DOHH2 (cell line): ENCODE results near the gene PCDH9.

ENCODE experiments used
- H3F3A ChIP-seq: fragments of 200-600 bp; sonication (generic), shearing (Covaris generic); 2 replicates; pipeline ENCODE4 v1.6.0; 2016; ENCODE audit warnings: antibody characterized with exemption, mild to moderate bottlenecking; ENCODE audit not compliant: control insufficient read depth, insufficient read depth
- H3K27ac ChIP-seq: fragments of 200-600 bp; sonication (generic); 2 replicates; pipeline ENCODE4 v1.5.1; 2014; ENCODE audit warnings: low read depth, mild to moderate bottlenecking, low read length, moderate library complexity
- H3K27me3 ChIP-seq: fragments of 200-600 bp; sonication (generic); 2 replicates; pipeline ENCODE4 v1.6.1; 2014; ENCODE audit warnings: mild to moderate bottlenecking, low read length, mixed read lengths; ENCODE audit not compliant: control insufficient read depth
- H3K36me3 ChIP-seq: fragments of 200-600 bp; sonication (generic); 2 replicates; pipeline ENCODE4 v1.6.1; 2014; ENCODE audit warnings: mild to moderate bottlenecking, low read length, moderate library complexity, mixed read lengths; ENCODE audit not compliant: control insufficient read depth
- H3K4me1 ChIP-seq: fragments of 200-600 bp; sonication (generic); 2 replicates; pipeline ENCODE4 v1.6.1; 2014; ENCODE audit warnings: mild to moderate bottlenecking, low read length, mixed read lengths; ENCODE audit not compliant: control insufficient read depth
- H3K4me2 ChIP-seq: fragments of 200-600 bp; sonication (generic); 2 replicates; pipeline ENCODE4 v1.6.0; 2014; ENCODE audit warnings: mild to moderate bottlenecking, low read length, moderate library complexity
- H3K4me3 ChIP-seq: fragments of 200-600 bp; sonication (generic); 2 replicates; pipeline ENCODE4 v1.5.1; 2014; ENCODE audit warnings: mild to moderate bottlenecking, low read length, mixed read lengths
- H3K79me2 ChIP-seq: fragments of 200-600 bp; sonication (generic); 2 replicates; pipeline ENCODE4 v1.6.1; 2014; ENCODE audit warnings: mild to moderate bottlenecking, low read length, mixed read lengths; ENCODE audit not compliant: control insufficient read depth
- H3K9me2 ChIP-seq: fragments of 200-600 bp; sonication (generic); replicated peaks from 2 replicates; pipeline ENCODE4 v1.6.1; 2014; ENCODE audit warnings: mild to moderate bottlenecking, low read length, mixed read lengths; ENCODE audit not compliant: control insufficient read depth
- H3K9me3 ChIP-seq: fragments of 200-600 bp; sonication (generic); 2 replicates; pipeline ENCODE4 v1.6.1; 2014; ENCODE audit warnings: antibody characterized with exemption, low read length, mixed read lengths; ENCODE audit not compliant: control insufficient read depth, insufficient read depth
- H4K20me1 ChIP-seq: fragments of 200-600 bp; sonication (generic); 2 replicates; pipeline ENCODE4 v1.6.0; 2014; ENCODE audit warnings: low read depth, mild to moderate bottlenecking, antibody characterized with exemption, low read length, moderate library complexity; ENCODE audit not compliant: control insufficient read depth, insufficient read depth
- EZH2phosphoT487 ChIP-seq: fragments of 200-600 bp; sonication (generic); IDR thresholded peaks from 2 replicates; pipeline ENCODE4 v1.6.1; 2017; ENCODE audit warnings: borderline replicate concordance, mild to moderate bottlenecking, antibody characterized with exemption, low read length, moderate library complexity, mixed read lengths
- TF ChIP-seq, protein P1 (sequence below): fragments of 200-600 bp; sonication (generic); IDR thresholded peaks from one replicate; pipeline ENCODE4 v1.5.1; 2014; ENCODE audit warnings: antibody characterized with exemption, mild to moderate bottlenecking, low read depth, low read length; ENCODE audit not compliant: poor library complexity, severe bottlenecking

PCDH9 gene

DNA sequence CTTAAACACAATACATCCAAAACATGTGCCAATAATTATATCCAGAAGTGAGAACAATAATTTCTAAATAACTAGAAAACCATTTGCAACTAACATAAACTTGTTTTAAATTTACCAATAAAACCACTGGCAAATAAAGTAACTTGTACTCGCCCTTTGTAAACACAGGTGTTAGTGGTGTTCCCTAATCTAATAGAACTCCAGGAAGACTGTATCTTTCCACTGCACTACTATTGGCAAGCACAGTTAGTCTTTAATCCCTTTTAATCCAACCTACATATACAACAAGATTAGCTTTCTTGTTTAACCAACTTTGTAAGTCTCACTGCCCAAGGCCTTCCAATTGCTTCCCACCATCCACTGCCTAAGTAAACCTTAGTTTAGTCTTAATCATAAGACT is 79.5 kb downstream of the PCDH9 start:
- TF ChIP-seq EZH2phosphoT487, result no peak
- TF ChIP-seq, protein P1, sequence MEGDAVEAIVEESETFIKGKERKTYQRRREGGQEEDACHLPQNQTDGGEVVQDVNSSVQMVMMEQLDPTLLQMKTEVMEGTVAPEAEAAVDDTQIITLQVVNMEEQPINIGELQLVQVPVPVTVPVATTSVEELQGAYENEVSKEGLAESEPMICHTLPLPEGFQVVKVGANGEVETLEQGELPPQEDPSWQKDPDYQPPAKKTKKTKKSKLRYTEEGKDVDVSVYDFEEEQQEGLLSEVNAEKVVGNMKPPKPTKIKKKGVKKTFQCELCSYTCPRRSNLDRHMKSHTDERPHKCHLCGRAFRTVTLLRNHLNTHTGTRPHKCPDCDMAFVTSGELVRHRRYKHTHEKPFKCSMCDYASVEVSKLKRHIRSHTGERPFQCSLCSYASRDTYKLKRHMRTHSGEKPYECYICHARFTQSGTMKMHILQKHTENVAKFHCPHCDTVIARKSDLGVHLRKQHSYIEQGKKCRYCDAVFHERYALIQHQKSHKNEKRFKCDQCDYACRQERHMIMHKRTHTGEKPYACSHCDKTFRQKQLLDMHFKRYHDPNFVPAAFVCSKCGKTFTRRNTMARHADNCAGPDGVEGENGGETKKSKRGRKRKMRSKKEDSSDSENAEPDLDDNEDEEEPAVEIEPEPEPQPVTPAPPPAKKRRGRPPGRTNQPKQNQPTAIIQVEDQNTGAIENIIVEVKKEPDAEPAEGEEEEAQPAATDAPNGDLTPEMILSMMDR, result no peak
- H3K27ac ChIP-seq, result no peak overlapping the region
- H3K27me3 ChIP-seq, result no peaks in the 10 kb centered on the region
- no peaks in the 10 kb centered on the region for H3K79me2 ChIP-seq
- peaks cover 15% of the 10 kb centered on the region for H3K4me1 ChIP-seq
- H3K4me3 ChIP-seq, result no peak overlapping the region
- no peaks in the 10 kb centered on the region for H3K9me3 ChIP-seq
- no peaks in the 10 kb centered on the region for H4K20me1 ChIP-seq
- no peaks in the 10 kb centered on the region; the same call in 1 of the 2 replicates for H3K9me2 ChIP-seq
- no peaks in the 10 kb centered on the region for H3F3A ChIP-seq
- H3K4me2 ChIP-seq, result no peak overlapping the region
- no peaks in the 10 kb centered on the region for H3K36me3 ChIP-seq

DNA sequence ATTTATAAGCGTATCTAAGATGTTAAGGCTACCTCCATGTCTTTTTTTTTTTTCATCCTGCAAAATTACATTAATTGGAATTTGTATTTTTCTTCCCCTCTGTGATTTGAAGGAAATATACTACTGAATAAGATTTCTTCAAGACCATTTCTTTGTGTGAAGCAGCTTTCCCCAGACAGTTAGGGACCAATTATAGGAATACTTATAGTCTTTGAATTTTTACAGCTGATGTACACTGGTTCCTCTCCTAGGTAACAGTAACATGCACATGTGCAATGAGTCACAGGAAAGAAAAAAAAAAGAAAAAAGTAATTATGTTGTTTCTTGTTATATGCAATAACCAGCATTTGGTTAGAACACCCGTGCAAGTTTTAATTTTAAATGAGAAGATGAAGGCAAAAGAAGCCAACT is 82.0 kb downstream of the PCDH9 start:
- Histone ChIP-seq H3K4me2 (no peak overlapping the region), H3K9me2 (no peaks in the 10 kb centered on the region; the same call in 1 of the 2 replicates), H3K27me3 (no peaks in the 10 kb centered on the region), H3K79me2 (no peaks in the 10 kb centered on the region), H3K27ac (no peak overlapping the region), H4K20me1 (no peaks in the 10 kb centered on the region), H3K4me1 (peaks cover 21% of the 10 kb centered on the region), H3F3A (no peaks in the 10 kb centered on the region), H3K9me3 (no peaks in the 10 kb centered on the region), H3K36me3 (no peaks in the 10 kb centered on the region), H3K4me3 (no peak overlapping the region)
- TF ChIP-seq, protein P1, result no peak
- no peak for TF ChIP-seq EZH2phosphoT487

DNA sequence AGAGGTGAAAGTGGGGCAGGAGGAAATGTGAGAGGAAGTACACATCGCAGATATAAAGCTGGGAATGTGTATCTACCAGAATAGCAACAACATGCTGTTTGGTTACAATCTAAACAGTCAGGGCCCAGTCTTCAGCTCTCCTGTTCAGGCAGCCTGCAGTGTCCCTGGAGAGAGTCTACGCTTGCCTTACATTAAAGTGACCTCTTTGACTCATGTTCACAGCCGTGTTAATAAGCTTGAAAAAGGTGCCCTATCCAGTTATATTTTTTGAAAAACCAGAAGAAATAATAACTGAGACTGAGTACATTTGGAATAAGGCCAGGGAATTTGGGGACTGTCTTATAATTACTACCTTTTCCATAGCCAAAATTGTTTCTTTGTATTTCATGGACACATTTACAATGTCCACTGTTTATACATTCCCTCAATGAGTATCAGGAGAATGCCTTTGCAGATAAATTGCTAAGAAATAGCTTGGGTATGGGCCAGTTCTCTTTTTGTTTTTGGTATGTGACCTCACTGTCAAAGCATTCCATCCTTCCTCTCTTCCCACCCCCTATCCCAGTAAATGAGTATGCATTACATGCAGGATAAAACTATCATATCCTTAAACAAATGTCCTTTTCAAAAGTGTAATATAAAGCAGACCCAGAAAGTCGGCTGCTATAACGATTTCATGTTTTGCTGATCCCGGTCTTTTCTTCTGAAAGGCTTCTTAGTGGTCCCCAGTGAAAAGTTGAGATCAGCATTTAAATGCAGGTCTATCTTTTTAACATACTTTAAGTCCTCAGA is 82.6 kb downstream of the PCDH9 start:
- Histone ChIP-seq H3K27me3 (no peaks in the 10 kb centered on the region), H3K9me3 (no peaks in the 10 kb centered on the region), H3K4me2 (peak overlapping the region; percentile 15; the same call in 1 of the 2 replicates), H3K4me1 (peaks cover 21% of the 10 kb centered on the region), H3K27ac (no peak overlapping the region), H3K36me3 (no peaks in the 10 kb centered on the region), H3K79me2 (no peaks in the 10 kb centered on the region), H3K9me2 (no peaks in the 10 kb centered on the region; the same call in 1 of the 2 replicates), H3K4me3 (no peak overlapping the region), H3F3A (no peaks in the 10 kb centered on the region), H4K20me1 (no peaks in the 10 kb centered on the region)
- TF ChIP-seq, protein P1, result no peak
- TF ChIP-seq EZH2phosphoT487, result no peak
